PC-9 (cell line): Measurements from ENCODE around the gene PTPRR. TPM values are rescaled to one million over a fixed set of nuclear protein-coding genes. Genes with fewer than 3 reads are reported as not detected.

Source experiments
- BruUV-seq: library from RNA; stranded (reverse); fragments of 400-500 nt; replicated peaks from 2 replicates; lab custom pipeline; 2021; lab: Mats Ljungman, UMichigan
- CTCF ChIA-PET: fragments of 300-600 bp; sonication (Branson Sonifier 250); formaldehyde crosslinking; loops from one replicate; lab custom pipeline; 2022; ENCODE audit warnings: antibody characterized with exemption; lab: Charles Lee
- POLR2A ChIA-PET: fragments of 300-600 bp; sonication (Branson Sonifier 250); formaldehyde crosslinking; loops from one replicate; lab custom pipeline; 2022; ENCODE audit warnings: antibody characterized with exemption; ENCODE audit not compliant: unreplicated experiment; lab: Charles Lee
- DNase-seq, 2 experiments: peaks; one replicate each; pipeline versions ENCODE4 v3.0.0 to v3.0.0-alpha.2; 2015 to 2022; ENCODE audit warnings: mixed read lengths in 1 of 2
- H2AFZ ChIP-seq: fragments of 200-600 bp; sonication (generic); 2 replicates; pipeline ENCODE4 v1.8.1; 2017; ENCODE audit warnings: antibody characterized with exemption
- H3F3A ChIP-seq: fragments of 200-600 bp; sonication (generic); 2 replicates; pipeline ENCODE4 v1.8.1; 2017; ENCODE audit warnings: antibody characterized with exemption, mild to moderate bottlenecking, low read depth; ENCODE audit not compliant: insufficient read depth
- H3K27ac ChIP-seq: fragments of 200-600 bp; sonication (generic); 2 replicates; pipeline ENCODE4 v1.6.1; 2016; ENCODE audit warnings: mixed run types
- H3K27me3 ChIP-seq: fragments of 200-600 bp; sonication (generic); 2 replicates; pipeline ENCODE4 v1.6.1; 2016; ENCODE audit warnings: low read depth, mixed run types; ENCODE audit not compliant: insufficient read depth
- H3K36me3 ChIP-seq: fragments of 200-600 bp; sonication (generic); 2 replicates; pipeline ENCODE4 v1.6.1; 2016; ENCODE audit warnings: low read depth, mixed run types
- H3K4me1 ChIP-seq: fragments of 200-600 bp; sonication (generic); replicated peaks from 2 replicates; pipeline ENCODE4 v1.6.1; 2016; ENCODE audit warnings: mixed run types; ENCODE audit not compliant: insufficient read depth
- H3K4me2 ChIP-seq: fragments of 200-600 bp; sonication (generic); 2 replicates; pipeline ENCODE4 v1.6.1; 2017; ENCODE audit warnings: mixed run types
- H3K4me3 ChIP-seq: fragments of 200-600 bp; sonication (generic); 2 replicates; pipeline ENCODE4 v1.6.1; 2016; ENCODE audit warnings: mixed run types
- H3K79me2 ChIP-seq: fragments of 200-600 bp; sonication (generic); 2 replicates; pipeline ENCODE4 v1.6.1; 2017; ENCODE audit warnings: low read depth, mixed run types
- H3K9me2 ChIP-seq: fragments of 200-600 bp; sonication (generic); 2 replicates; pipeline ENCODE4 v1.8.1; 2017; ENCODE audit warnings: mild to moderate bottlenecking; ENCODE audit not compliant: insufficient read depth
- H3K9me3 ChIP-seq: fragments of 200-600 bp; sonication (generic); 2 replicates; pipeline ENCODE4 v1.8.1; 2016; ENCODE audit warnings: low read depth; ENCODE audit not compliant: insufficient read depth
- H4K20me1 ChIP-seq: fragments of 200-600 bp; sonication (generic); 2 replicates; pipeline ENCODE4 v1.8.1; 2017; ENCODE audit not compliant: insufficient read depth
- EZH2 ChIP-seq: fragments of 200-600 bp; sonication (generic); IDR thresholded peaks from 2 replicates; pipeline ENCODE4 v1.8.0; 2017; ENCODE audit warnings: antibody characterized with exemption, low read depth
- intact Hi-C: fragments of 100-400 bp; cut with micrococcal nuclease; formaldehyde crosslinking; loops from one replicate; pipeline ENCODE4 v1.10.0; 2022; ENCODE audit not compliant: unreplicated experiment
- total RNA-seq: library from RNA; stranded (reverse); gene quantifications from 2 replicates; pipeline ENCODE4 v1.2.3, GENCODE V29; 2021
- TF ChIP-seq, protein P1 (sequence below): fragments of 200-600 bp; sonication (generic); conservative IDR thresholded peaks from 2 replicates; pipeline ENCODE4 v1.6.1; 2017; ENCODE audit warnings: mixed run types, antibody characterized with exemption, mild to moderate bottlenecking, moderate library complexity

PTPRR gene
- total RNA-seq, 1 experiment from 2014 or later, result 12.2 TPM

DNA sequence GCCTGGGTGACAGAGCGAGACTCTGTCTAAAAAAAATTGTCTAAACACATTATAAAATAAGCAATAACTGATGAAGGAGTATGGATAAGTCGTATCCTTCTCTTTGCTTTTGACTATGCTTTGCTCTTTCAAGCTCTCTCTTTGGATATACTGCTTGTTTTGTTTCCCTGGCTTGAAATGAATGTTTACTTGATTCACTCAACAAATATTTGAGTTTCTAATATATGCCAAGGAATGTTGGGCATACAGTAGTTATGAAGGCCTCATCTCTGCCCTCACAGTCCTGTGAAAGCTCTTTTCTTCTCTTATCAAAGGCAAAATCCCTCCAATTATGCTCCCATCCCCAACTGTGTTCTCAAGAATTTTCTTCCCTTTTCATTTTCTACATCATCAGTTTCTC, 123.5 kb downstream of the PTPRR start:
- Histone ChIP-seq H3K36me3 (no peaks in the 10 kb centered on the region), H3K4me3 (no peak overlapping the region), H2AFZ (no peak overlapping the region), H3K79me2 (no peaks in the 10 kb centered on the region), H3K27me3 (no peaks in the 10 kb centered on the region), H3K9me2 (no peaks in the 10 kb centered on the region; the same call in 1 of the 2 replicates), H3F3A (no peaks in the 10 kb centered on the region), H3K4me1 (no peaks in the 10 kb centered on the region), H3K27ac (no peak overlapping the region), H4K20me1 (no peaks in the 10 kb centered on the region), H3K4me2 (no peak overlapping the region), H3K9me3 (no peaks in the 10 kb centered on the region; the same call in 1 of the 2 replicates)
- CTCF ChIA-PET, result no interaction called here
- TF ChIP-seq EZH2, result no peak
- TF ChIP-seq, protein P1, sequence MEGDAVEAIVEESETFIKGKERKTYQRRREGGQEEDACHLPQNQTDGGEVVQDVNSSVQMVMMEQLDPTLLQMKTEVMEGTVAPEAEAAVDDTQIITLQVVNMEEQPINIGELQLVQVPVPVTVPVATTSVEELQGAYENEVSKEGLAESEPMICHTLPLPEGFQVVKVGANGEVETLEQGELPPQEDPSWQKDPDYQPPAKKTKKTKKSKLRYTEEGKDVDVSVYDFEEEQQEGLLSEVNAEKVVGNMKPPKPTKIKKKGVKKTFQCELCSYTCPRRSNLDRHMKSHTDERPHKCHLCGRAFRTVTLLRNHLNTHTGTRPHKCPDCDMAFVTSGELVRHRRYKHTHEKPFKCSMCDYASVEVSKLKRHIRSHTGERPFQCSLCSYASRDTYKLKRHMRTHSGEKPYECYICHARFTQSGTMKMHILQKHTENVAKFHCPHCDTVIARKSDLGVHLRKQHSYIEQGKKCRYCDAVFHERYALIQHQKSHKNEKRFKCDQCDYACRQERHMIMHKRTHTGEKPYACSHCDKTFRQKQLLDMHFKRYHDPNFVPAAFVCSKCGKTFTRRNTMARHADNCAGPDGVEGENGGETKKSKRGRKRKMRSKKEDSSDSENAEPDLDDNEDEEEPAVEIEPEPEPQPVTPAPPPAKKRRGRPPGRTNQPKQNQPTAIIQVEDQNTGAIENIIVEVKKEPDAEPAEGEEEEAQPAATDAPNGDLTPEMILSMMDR, result no peak
- BruUV-seq, result no TSS peak
- POLR2A ChIA-PET, result no interaction called here
- DNase-seq, result no peak
- intact Hi-C loops, result no loop called here

DNA sequence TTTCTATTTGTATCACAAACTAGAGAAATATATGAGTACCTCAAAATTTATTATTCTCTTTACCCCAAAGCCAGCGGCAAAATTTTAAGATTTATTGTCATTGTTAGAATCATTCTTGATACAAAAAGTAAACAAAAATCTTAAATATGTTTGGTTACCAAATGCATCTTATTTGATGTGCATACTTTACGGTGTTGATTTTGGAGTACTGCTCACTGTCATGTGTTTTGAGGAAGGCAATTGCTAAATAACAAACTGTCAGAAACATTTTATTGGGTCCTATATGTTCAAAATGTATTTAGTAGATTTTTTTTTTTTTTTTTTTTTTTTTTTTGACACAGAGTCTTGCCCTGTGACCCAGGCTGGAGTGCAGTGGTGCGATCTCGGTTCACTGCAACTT, 124.9 kb downstream of the PTPRR start:
- intact Hi-C loops, result no loop called here
- Histone ChIP-seq H3K79me2 (no peaks in the 10 kb centered on the region), H3K9me2 (no peaks in the 10 kb centered on the region; the same call in 1 of the 2 replicates), H3K4me1 (no peaks in the 10 kb centered on the region), H3K27me3 (no peaks in the 10 kb centered on the region), H3F3A (no peaks in the 10 kb centered on the region), H3K4me3 (no peak overlapping the region), H3K27ac (no peak overlapping the region), H4K20me1 (no peaks in the 10 kb centered on the region), H3K36me3 (no peaks in the 10 kb centered on the region), H3K4me2 (no peak overlapping the region), H2AFZ (no peak overlapping the region), H3K9me3 (no peaks in the 10 kb centered on the region; the same call in 1 of the 2 replicates)
- no TSS peak for BruUV-seq
- DNase-seq, result no peak
- ChIA-PET CTCF (no interaction called here), POLR2A (no interaction called here)
- TF ChIP-seq EZH2, result no peak
- TF ChIP-seq, protein P1, result no peak

DNA sequence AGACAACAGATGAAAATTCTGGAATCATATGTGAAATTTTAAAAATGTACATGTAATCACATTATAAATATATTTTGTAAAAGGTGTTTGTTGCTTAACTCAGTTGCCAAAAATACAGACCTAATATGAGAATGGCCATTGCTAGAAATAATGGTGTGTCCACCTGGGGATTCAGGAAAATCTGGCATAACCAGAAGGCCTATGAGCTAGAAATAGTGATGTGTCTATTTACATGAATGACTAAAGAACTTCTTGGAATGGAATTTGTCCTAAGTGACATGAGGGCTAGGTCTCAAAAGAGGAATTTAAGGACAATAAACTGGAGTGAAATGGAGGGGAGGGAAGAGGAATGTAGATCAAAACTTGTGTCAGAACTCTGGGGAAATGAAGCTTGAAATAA, 126.4 kb downstream of the PTPRR start:
- Histone ChIP-seq H3F3A (no peaks in the 10 kb centered on the region), H3K27ac (no peak overlapping the region), H3K36me3 (no peaks in the 10 kb centered on the region), H3K9me2 (no peaks in the 10 kb centered on the region; the same call in 1 of the 2 replicates), H4K20me1 (no peaks in the 10 kb centered on the region), H3K79me2 (no peaks in the 10 kb centered on the region), H3K27me3 (no peaks in the 10 kb centered on the region), H3K4me2 (no peak overlapping the region), H3K4me1 (no peaks in the 10 kb centered on the region), H3K4me3 (no peak overlapping the region), H2AFZ (no peak overlapping the region), H3K9me3 (no peaks in the 10 kb centered on the region; the same call in 1 of the 2 replicates)
- intact Hi-C loops, result no loop called here
- TF ChIP-seq, protein P1, result no peak
- no peak for TF ChIP-seq EZH2
- no TSS peak for BruUV-seq
- DNase-seq, result peak in 1 of 2 experiments; percentile 37
- CTCF ChIA-PET, result no interaction called here
- POLR2A ChIA-PET, result interaction anchor here (0.6 kb wide), 1 partner anchor 148 kb away, joined by 6 read pairs; no protein-coding TSS in a partner anchor
